GM11168 (cell line): ENCODE results near the gene BTBD19.

ENCODE experiments used
- in situ Hi-C: fragments of 300-500 bp; cut with MboI; formaldehyde crosslinking; loops from one replicate; pipeline ENCODE4 v1.12.0; 2022; ENCODE audit warnings: low sequenced_read_pairs; ENCODE audit not compliant: unreplicated experiment

BTBD19 gene

DNA sequence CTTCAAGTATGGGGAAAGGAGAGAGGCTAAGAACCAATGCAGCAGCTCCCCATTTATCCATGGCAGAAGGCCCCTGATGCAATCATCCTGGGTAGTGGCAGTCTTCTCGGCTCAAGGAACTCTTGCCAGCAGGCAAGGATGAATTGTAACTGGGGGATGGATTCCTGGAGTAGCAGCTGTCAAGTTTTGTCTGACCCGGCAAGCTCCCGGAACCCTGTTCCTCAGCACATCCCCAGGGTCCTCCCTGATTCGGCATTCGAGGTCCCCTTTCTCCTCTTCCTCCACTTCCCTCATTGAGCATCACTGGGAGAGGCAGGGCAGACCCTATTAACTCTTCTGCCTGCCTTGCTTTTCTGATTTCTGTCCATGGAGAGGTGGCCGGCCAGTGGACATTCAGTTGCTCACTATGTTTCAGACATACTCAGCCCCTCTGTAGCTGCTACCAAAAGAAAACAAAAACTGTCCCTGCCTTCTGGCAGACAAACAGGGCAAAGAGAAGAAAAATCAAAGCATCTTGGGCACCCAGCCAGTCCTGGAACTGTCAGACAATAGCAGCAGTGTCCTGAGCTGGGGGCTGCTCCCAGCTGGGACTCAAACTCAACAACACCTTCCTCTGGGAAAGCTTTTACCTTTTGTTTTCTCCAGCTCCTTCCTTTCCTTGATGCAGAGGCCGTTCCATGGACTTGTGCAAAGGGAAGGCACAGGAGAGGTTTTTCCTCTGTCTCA, 40.3 kb downstream of the BTBD19 start:
- in situ Hi-C loops = loop anchor here (25.0 kb wide), 1 partner anchor 439 kb away; no protein-coding TSS in a partner anchor

DNA sequence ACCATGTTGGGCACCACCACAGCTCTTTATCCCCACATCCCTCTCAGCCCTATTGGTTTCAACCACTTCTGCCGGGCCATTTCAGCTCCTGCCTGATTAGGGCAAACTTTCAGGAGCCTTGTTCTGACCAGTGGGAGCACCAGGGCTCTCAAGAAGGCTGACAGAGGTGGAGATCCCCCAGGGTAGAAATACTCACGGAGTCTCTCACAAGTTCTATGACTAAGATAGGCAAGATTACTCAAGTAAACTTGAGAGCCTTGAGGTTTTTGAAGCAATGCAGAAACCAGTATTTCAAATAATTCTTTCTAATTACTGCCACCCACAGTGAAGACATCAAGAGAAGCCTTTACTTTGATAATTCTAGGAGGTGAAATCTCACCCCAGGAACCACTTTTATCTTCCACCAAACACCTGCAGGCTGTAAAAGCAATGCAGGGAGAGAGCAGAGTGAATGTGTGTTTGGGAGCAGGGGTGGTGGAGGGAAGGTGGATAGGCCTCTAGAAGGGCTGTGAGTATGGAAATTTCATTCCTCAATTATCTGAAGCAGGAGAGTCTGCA, 41.3 kb downstream of the BTBD19 start:
- in situ Hi-C loops = loop anchor here (25.0 kb wide), 1 partner anchor 438 kb away; no protein-coding TSS in a partner anchor

DNA sequence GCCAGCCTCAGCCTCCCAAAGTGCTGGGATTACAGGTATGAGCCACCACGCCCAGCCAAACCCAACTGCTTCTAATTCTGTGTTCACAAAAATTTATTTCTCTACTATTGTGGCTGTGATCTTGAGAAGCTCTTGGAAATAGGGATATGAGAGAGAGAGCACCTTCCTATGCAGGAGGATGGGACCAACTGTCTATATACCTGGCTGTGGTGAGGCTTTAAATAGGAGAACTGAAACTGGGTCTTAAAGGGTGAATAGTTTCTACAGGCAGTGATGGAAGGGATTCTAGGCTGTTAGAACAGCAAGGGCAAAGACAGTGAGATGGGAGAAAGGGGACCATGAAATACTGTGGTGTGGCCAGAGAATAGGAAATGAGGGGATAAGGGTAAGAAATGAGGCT, 43.0 kb downstream of the BTBD19 start:
- in situ Hi-C loops = no loop called here

DNA sequence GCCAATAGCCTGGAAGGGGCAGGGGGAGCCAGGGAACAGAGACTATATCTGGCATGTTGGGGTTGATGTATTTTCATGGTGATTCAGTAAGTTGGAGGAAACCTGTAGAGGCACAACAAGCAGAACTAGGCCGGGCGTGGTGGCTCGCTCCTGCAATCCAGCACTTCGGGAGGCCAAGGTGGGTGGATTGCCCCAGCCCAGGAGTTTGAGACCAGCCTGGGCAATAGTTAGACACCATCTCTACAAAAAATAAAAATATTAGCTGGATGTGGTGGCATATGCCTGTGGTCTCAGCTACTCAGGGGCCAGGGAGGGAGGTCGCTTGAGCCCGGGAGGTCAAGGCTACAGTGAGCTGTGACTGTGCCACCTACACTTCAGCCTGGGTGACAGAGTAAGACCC, 44.9 kb downstream of the BTBD19 start:
- in situ Hi-C loops = no loop called here

- in situ Hi-C loops = no loop called here
Measured at GRCh38 chr1:44854970-44855369, 46.6 kb downstream of the BTBD19 start.

DNA sequence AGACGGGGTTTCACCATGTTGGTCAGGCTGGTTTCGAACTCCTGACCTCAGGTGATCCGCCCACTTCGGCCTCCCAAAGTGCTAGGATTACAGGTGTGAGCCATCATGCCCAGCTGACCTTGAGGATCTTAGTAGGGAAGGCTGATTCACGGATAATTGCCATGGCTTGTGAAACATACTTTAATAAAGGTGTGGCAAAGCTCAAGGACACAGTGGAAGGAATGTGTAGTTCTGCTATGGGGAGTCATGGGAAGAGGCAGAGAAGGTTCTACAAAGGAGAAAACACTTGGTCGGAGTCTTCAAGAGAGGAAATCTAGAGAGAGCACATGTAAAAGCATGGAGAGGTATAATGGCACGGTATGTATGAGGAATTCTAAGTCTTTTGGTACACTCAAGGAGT, 47.4 kb downstream of the BTBD19 start:
- in situ Hi-C loops = no loop called here

DNA sequence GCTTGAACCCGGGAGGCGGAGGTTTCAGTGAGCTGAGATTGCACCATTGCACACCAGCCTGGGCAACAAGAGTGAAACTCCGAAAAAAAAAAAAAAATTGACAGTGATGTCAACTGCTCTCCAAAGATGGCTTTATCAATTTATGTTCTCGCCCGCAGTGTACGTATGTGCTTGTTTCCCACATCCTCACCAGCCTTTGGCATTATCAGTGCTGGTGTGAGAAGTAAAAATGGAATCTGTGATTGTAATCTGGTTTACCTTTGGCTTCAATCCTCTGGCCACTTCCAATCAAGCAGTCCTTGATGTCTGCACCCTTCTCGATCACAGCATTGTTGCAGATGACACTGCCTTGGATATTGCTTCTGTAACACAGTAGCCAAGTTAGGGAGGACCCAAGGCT, 49.1 kb downstream of the BTBD19 start:
- in situ Hi-C loops = no loop called here

GRCh38 chr1:44860331-44860730, 52.0 kb downstream of the BTBD19 start:
- in situ Hi-C loops = no loop called here

DNA sequence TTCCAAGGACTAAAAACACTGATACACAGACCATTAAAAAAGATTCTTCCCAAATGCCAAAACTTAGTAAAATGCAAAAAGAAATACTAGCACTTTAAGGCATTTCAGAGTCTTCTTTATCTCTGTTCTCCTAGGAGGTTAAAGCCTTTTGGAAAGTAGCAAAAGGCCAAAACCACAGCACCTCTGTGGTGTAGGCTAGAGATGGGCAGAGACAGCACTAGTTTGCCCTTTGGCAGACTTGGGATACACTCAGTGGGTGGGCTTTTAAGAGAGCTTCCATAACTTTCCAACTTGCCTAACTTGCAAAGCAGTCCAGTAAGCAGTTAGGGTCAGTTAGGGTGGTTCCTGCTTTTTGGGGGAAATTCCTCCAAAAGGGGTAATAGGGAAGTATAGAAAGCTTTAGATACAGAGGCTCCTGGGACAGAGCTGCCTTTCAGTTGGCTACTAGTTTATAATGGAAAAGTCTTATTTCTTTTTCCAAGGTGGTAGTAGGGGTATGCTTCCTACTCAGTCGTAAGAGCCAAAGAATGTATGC, 52.6 kb downstream of the BTBD19 start:
- in situ Hi-C loops = no loop called here

DNA sequence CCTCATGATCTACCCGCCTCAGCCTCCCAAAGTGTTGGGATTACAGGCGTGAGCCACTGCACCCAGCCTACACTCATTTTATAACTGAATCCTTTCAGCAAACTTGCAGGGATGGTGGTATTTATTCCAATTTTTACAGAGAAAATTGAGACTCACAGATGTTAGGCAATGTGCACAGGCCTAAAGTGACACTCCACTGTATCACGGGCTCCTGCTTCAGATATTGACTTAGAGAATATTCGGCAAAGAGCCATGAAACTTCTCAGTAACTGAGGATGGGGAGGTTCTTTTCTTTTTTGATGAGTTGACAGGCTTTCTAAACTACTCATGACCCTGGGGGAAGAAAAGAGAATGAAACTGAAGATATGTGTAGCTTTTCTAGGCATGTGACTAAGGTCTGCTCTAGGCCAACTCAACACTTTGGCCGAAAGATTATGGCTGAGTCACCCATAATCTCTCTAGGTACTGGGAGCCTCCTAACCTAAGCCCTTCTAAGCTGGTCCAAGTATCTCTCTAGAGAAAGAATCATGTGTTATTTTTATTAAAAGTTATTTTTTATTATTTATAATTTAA, 54.6 kb downstream of the BTBD19 start:
- in situ Hi-C loops = no loop called here
